ENCODE results near the gene EPS15.
"Not testable (repeated sequence)": the region's sequence is repeated elsewhere in the genome, so short reads cannot be mapped to it uniquely, and the experiment has no call there.

EPS15 gene

GRCh38 chr1:51519048-51519864, at the start of gene EPS15:
TSS of gene EPS15 (minus strand) at chr1:51519266. CDS start at chr1:51519231, 35 bp downstream.
- peak; percentile 42 for DNase-seq

GRCh38 chr1:51568231-51568935, 49.3 kb upstream of the EPS15 start:
- no peak for DNase-seq

- DNase-seq = no peak
Observed at GRCh38 chr1:51567653-51568052, 48.6 kb upstream of the EPS15 start.

- no peak for DNase-seq
Observed at GRCh38 chr1:51566260-51566659, 47.2 kb upstream of the EPS15 start.

GRCh38 chr1:51565009-51565408, 45.9 kb upstream of the EPS15 start:
- DNase-seq = no peak

GRCh38 chr1:51564124-51564523, 45.1 kb upstream of the EPS15 start:
- DNase-seq = no peak

- DNase-seq = no peak
Observed at GRCh38 chr1:51561702-51562101, 42.6 kb upstream of the EPS15 start.

- not testable (repeated sequence) for DNase-seq
Observed at GRCh38 chr1:51560895-51561294, 41.8 kb upstream of the EPS15 start.

- DNase-seq = no peak
Observed at GRCh38 chr1:51560034-51560433, 41.0 kb upstream of the EPS15 start.

- no peak for DNase-seq
Observed at GRCh38 chr1:51559501-51559900, 40.4 kb upstream of the EPS15 start.

GRCh38 chr1:51559064-51559500, 40.0 kb upstream of the EPS15 start:
- no peak for DNase-seq

- no peak for DNase-seq
Observed at GRCh38 chr1:51558375-51558924, 39.4 kb upstream of the EPS15 start.

GRCh38 chr1:51557168-51557567, 38.1 kb upstream of the EPS15 start:
- no peak for DNase-seq

GRCh38 chr1:51555866-51556619, 37.0 kb upstream of the EPS15 start:
- no peak for DNase-seq

- DNase-seq = no peak
Observed at GRCh38 chr1:51553911-51554310, 34.8 kb upstream of the EPS15 start.

- DNase-seq = no peak
Observed at GRCh38 chr1:51552929-51553807, 34.1 kb upstream of the EPS15 start.

- DNase-seq = no peak
Observed at GRCh38 chr1:51551848-51552296, 32.8 kb upstream of the EPS15 start.

- no peak for DNase-seq
Observed at GRCh38 chr1:51551081-51551480, 32.0 kb upstream of the EPS15 start.

- DNase-seq = no peak
Observed at GRCh38 chr1:51549901-51550300, 30.8 kb upstream of the EPS15 start.

GRCh38 chr1:51549016-51549619, 30.1 kb upstream of the EPS15 start:
- DNase-seq = no peak

GRCh38 chr1:51543858-51544257, 24.8 kb upstream of the EPS15 start:
- no peak for DNase-seq
